Spinal cord (tissue), 4 donors: ENCODE results near the gene PES1. TPM values are rescaled to one million over a fixed set of nuclear protein-coding genes. Genes with fewer than 3 reads are reported as not detected.

Source experiments
- polyA plus RNA-seq, 2 donors: library from polyadenylated mRNA; unstranded; fragments of 120-200 nt; gene quantifications; one replicate each; pipeline ENCODE4 v1.2.1, GENCODE V29; 2013; ENCODE audit not compliant: insufficient read length in 2 of 2
- total RNA-seq, 2 donors: library from RNA; depleted of rRNA in 1 of 2; stranded (reverse); fragments of 120-200 nt in 1 of 2; fragments of >200 nt in 1 of 2; gene quantifications; one replicate each; pipeline versions ENCODE4 v1.2.3 to v1.2.4, GENCODE V29; 2013 to 2014

The PES1 gene
- total and polyA plus RNA-seq, 4 donors = 28.5 to 64.5 (median 54.8) TPM

Other genes starting within 250 kb of the PES1 start
- gene SF3A1, start 235.0 kb downstream of the PES1 start, total RNA-seq = 10 to 100 TPM; 25.2 to 50.1 TPM
- gene SF3A1, start 235.0 kb downstream of the PES1 start, polyA plus RNA-seq = 100 to 1,000 TPM; 139 to 140 TPM
- gene CCDC157, start 234.9 kb downstream of the PES1 start, total RNA-seq = 1 to 10 TPM; 4.2 to 6.0 TPM
- 10 to 100 TPM in 1 of 2 donors, 1 to 10 TPM in 1; 9.6 to 10.1 TPM for gene CCDC157, start 234.9 kb downstream of the PES1 start, polyA plus RNA-seq
- gene RNF215, start 204.5 kb downstream of the PES1 start, total RNA-seq = 10 to 100 TPM; 16.0 to 23.6 TPM
- gene RNF215, start 204.5 kb downstream of the PES1 start, polyA plus RNA-seq = 10 to 100 TPM; 35.0 to 40.5 TPM
- 10 to 100 TPM; 11.2 to 14.7 TPM for gene SEC14L2, start 194.9 kb downstream of the PES1 start, total RNA-seq
- 10 to 100 TPM; 21.0 to 22.3 TPM for gene SEC14L2, start 194.9 kb downstream of the PES1 start, polyA plus RNA-seq
- gene MTFP1, start 166.1 kb downstream of the PES1 start, total RNA-seq = 1 to 10 TPM; 2.1 to 9.5 TPM
- gene MTFP1, start 166.1 kb downstream of the PES1 start, polyA plus RNA-seq = 1 to 10 TPM; 6.3 to 6.5 TPM
- gene SEC14L3, start 119.9 kb downstream of the PES1 start, total RNA-seq = not detected
- under 1 TPM in 1 of 2 donors, not detected in 1; 0.14 TPM for gene SEC14L3, start 119.9 kb downstream of the PES1 start, polyA plus RNA-seq
- under 1 TPM; 0.28 to 0.50 TPM for gene SEC14L4, start 86.2 kb downstream of the PES1 start, total RNA-seq
- gene SEC14L4, start 86.2 kb downstream of the PES1 start, polyA plus RNA-seq = under 1 TPM; 0.32 to 0.38 TPM
- 1 to 10 TPM; 3.1 to 7.9 TPM for gene SEC14L6, start 45.2 kb downstream of the PES1 start, total RNA-seq
- 1 to 10 TPM; 2.6 to 3.9 TPM for gene SEC14L6, start 45.2 kb downstream of the PES1 start, polyA plus RNA-seq
- 10 to 100 TPM; 10.3 to 12.2 TPM for gene GAL3ST1, start 17.2 kb downstream of the PES1 start, total RNA-seq
- 10 to 100 TPM; 46.6 to 52.7 TPM for gene GAL3ST1, start 17.2 kb downstream of the PES1 start, polyA plus RNA-seq
- gene TCN2, start 15.3 kb upstream of the PES1 start, total RNA-seq = 100 to 1,000 TPM in 1 of 2 donors, 10 to 100 TPM in 1; 29.9 to 118 TPM
- gene TCN2, start 15.3 kb upstream of the PES1 start, polyA plus RNA-seq = 10 to 100 TPM; 37.8 to 56.9 TPM
- 1 to 10 TPM; 5.1 to 5.2 TPM for gene SLC35E4, start 43.9 kb upstream of the PES1 start, total RNA-seq
- gene SLC35E4, start 43.9 kb upstream of the PES1 start, polyA plus RNA-seq = 1 to 10 TPM; 7.1 to 8.3 TPM
- gene DUSP18, start 76.0 kb upstream of the PES1 start, total RNA-seq = 10 to 100 TPM in 1 of 2 donors, 1 to 10 TPM in 1; 9.9 to 10.5 TPM
- gene DUSP18, start 76.0 kb upstream of the PES1 start, polyA plus RNA-seq = 10 to 100 TPM; 16.8 to 21.1 TPM
- 10 to 100 TPM; 20.7 to 22.5 TPM for gene OSBP2, start 103.0 kb upstream of the PES1 start, total RNA-seq
- gene OSBP2, start 103.0 kb upstream of the PES1 start, polyA plus RNA-seq = 10 to 100 TPM; 22.3 to 25.0 TPM